SK-N-SH (cell line): ENCODE results near the gene S1PR1.
A peak's percentile ranks its signal among the peaks of the same experiment; 100 is the strongest.

Source experiments
- CTCF ChIP-seq: fragments of 200-600 bp; sonication (generic); IDR thresholded peaks from 2 replicates; pipeline ENCODE4 v1.6.1; 2017; ENCODE audit warnings: antibody characterized with exemption, mild to moderate bottlenecking, moderate library complexity
- ELF1 ChIP-seq: IDR thresholded peaks from 2 replicates; pipeline ENCODE4 v1.4.0; 2012
- EP300 ChIP-seq, 2 experiments: IDR thresholded peaks; 2 replicates each; pipeline versions ENCODE4 v1.4.0 to v1.6.1; 2012; ENCODE audit warnings: borderline replicate concordance in 1 of 2, low read depth in 1 of 2, low read length in 1 of 2
- EZH2phosphoT487 ChIP-seq: fragments of 200-600 bp; sonication (generic); IDR thresholded peaks from 2 replicates; pipeline ENCODE4 v1.6.1; 2017; ENCODE audit warnings: low read depth, mixed run types, mild to moderate bottlenecking, antibody characterized with exemption, moderate library complexity, borderline replicate concordance
- MAX ChIP-seq: IDR thresholded peaks from 2 replicates; pipeline ENCODE4 v1.4.0; 2012; ENCODE audit warnings: low read depth
- MXI1 ChIP-seq: IDR thresholded peaks from 2 replicates; pipeline ENCODE4 v1.6.1; 2012; ENCODE audit warnings: mild to moderate bottlenecking, low read depth, low read length, improper control_type of control experiment
- PBX3 ChIP-seq: IDR thresholded peaks from 2 replicates; pipeline ENCODE4; 2012
- POLR2AphosphoS5 ChIP-seq: IDR thresholded peaks from 2 replicates; pipeline ENCODE4 v1.6.1; 2012; ENCODE audit warnings: low read depth, low read length
- TAF1 ChIP-seq: IDR thresholded peaks from 2 replicates; pipeline ENCODE4 v1.6.1; 2012; ENCODE audit warnings: low read depth, mild to moderate bottlenecking, low read length, moderate library complexity, borderline replicate concordance
- TCF12 ChIP-seq: IDR thresholded peaks from 2 replicates; pipeline ENCODE4 v1.4.0; 2012
- USF2 ChIP-seq: fragments of 150-350 bp; IDR thresholded peaks from 2 replicates; pipeline ENCODE4 v1.6.1; 2017; ENCODE audit warnings: antibody characterized with exemption, low read length, low read depth, borderline replicate concordance
- YY1 ChIP-seq: IDR thresholded peaks from 2 replicates; pipeline ENCODE4 v1.4.0; 2012; ENCODE audit warnings: low read depth, mild to moderate bottlenecking

- TF ChIP-seq POLR2AphosphoS5 (0 out of 2 replicates have a peak, but pooled peaks have one; percentile 21), MXI1 (no peak), CTCF (no peak), USF2 (no peak), TAF1 (no peak), EP300 (IDR thresholded peaks at IDR 0.05; ENCODE audit: borderline replicate concordance in 1 of 2, low read depth in 1 of 2, low read length in 1 of 2) (peak; percentile 23 to 76; a peak in 3 of 4 replicates), MAX (0 out of 2 replicates have a peak, but pooled peaks have one; percentile 19), EZH2phosphoT487 (no peak), YY1 (no peak), ELF1 (no peak), TCF12 (peak; percentile 83), PBX3 (peak; percentile 75)
These were observed 32.8 kb upstream of the S1PR1 start for GRCh38 chr1:101203820-101204540.
